ENCODE data around the gene C1orf226.

C1orf226 gene

GRCh38 chr1:162384601-162385279 lies 3.2 kb downstream of the C1orf226 start:
- no peak for DNase-seq (ENCODE audit: low read depth, low spot score)

- DNase-seq (ENCODE audit: low read depth, low spot score), result no peak
Measured at GRCh38 chr1:162385280-162385623, 3.7 kb downstream of the C1orf226 start.

GRCh38 chr1:162385702-162386101 lies 4.2 kb downstream of the C1orf226 start:
- DNase-seq (ENCODE audit: low read depth, low spot score), result no peak

GRCh38 chr1:162386292-162387225 lies 5.0 kb downstream of the C1orf226 start:
- no peak for DNase-seq (ENCODE audit: low read depth, low spot score)

GRCh38 chr1:162387226-162388082 lies 5.9 kb downstream of the C1orf226 start:
- DNase-seq (ENCODE audit: low read depth, low spot score), result no peak

- DNase-seq (ENCODE audit: low read depth, low spot score), result no peak
Measured at GRCh38 chr1:162388083-162388594, 6.6 kb downstream of the C1orf226 start.

- DNase-seq (ENCODE audit: low read depth, low spot score), result no peak
Measured at GRCh38 chr1:162388615-162389014, 7.1 kb downstream of the C1orf226 start.

- DNase-seq (ENCODE audit: low read depth, low spot score), result no peak
Measured at GRCh38 chr1:162389021-162389818, 7.7 kb downstream of the C1orf226 start.

- no peak for DNase-seq (ENCODE audit: low read depth, low spot score)
Measured at GRCh38 chr1:162389971-162390370, 8.4 kb downstream of the C1orf226 start.

GRCh38 chr1:162390396-162391185 lies 9.1 kb downstream of the C1orf226 start:
- no peak for DNase-seq (ENCODE audit: low read depth, low spot score)

GRCh38 chr1:162391790-162392563 lies 10.4 kb downstream of the C1orf226 start:
- DNase-seq (ENCODE audit: low read depth, low spot score), result no peak

GRCh38 chr1:162396201-162396906 lies 14.8 kb downstream of the C1orf226 start:
- no peak for DNase-seq (ENCODE audit: low read depth, low spot score)

- no peak for DNase-seq (ENCODE audit: low read depth, low spot score)
Measured at GRCh38 chr1:162397039-162397448, 15.5 kb downstream of the C1orf226 start.

GRCh38 chr1:162397943-162398560 lies 16.5 kb downstream of the C1orf226 start:
- no peak for DNase-seq (ENCODE audit: low read depth, low spot score)

GRCh38 chr1:162398999-162399580 lies 17.6 kb downstream of the C1orf226 start:
- DNase-seq (ENCODE audit: low read depth, low spot score), result no peak

GRCh38 chr1:162400790-162401355 lies 19.3 kb downstream of the C1orf226 start:
- DNase-seq (ENCODE audit: low read depth, low spot score), result no peak

- no peak for DNase-seq (ENCODE audit: low read depth, low spot score)
Measured at GRCh38 chr1:162404550-162405160, 23.1 kb downstream of the C1orf226 start.
